ENCODE results near the gene CSTF1.
"Not testable (repeated sequence)": the region's sequence is repeated elsewhere in the genome, so short reads cannot be mapped to it uniquely, and the experiment has no call there.

Gene CSTF1

DNA sequence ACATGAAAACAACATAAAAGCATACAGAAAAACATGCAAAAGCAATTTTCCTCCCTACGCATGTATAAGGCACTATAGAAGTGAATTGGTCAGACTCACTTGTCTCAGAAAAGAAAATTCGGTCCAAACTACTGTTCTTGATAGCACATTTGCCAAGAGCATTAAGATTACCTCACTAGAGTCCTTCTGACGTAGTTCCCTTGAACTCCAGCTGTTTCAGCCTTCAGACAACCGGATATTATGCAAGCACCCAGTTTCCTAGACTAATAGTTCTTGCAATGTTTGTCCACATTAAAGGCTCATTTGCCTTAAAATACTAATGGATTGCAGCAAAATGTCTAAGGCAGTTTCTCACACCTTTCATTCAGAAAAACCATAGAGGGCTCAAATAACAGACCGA, 17.1 kb downstream of the CSTF1 start:
- Histone ChIP-seq H3K36me3 (ENCODE audit: insufficient read depth, low read length) (peaks cover 42% of the 10 kb centered on the region), H3K9ac (ENCODE audit: low read depth, low read length) (no peak overlapping the region), H3K4me1 (ENCODE audit: insufficient read depth, low read length) (no peaks in the 10 kb centered on the region), H3K4me3 (ENCODE audit: low read length) (no peak overlapping the region), H3K9me3 (ENCODE audit: insufficient read depth, low read depth, low read length) (no peaks in the 10 kb centered on the region), H3K27me3 (ENCODE audit: insufficient read depth, low read length) (no peaks in the 10 kb centered on the region), H3K27ac (ENCODE audit: low read depth, low read length) (no peak overlapping the region)
- WGBS = 90% methylated on average over 5 of the region's 5 CpGs

DNA sequence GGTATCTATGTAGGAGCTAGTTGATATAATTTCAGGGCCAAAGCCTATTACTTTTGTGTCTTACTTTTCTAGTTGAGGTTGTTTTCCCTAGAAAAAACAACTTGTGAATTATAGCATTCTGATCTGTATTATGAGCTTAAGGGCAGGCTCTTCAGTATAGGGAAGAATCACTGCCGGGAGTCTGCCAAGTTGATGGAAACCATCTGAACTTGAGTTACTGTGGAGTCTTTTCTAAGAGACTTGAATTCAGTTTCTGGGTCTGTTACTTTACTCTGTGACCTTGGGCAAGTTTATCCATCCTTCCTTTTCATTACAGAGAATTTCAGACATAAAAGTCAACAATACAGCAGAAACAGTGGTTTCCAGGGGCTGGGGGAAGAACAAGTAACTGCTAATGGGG, 17.5 kb downstream of the CSTF1 start:
- Histone ChIP-seq H3K27ac (ENCODE audit: low read depth, low read length) (no peak overlapping the region), H3K36me3 (ENCODE audit: insufficient read depth, low read length) (peaks cover 38% of the 10 kb centered on the region), H3K9ac (ENCODE audit: low read depth, low read length) (no peak overlapping the region), H3K4me3 (ENCODE audit: low read length) (no peak overlapping the region), H3K4me1 (ENCODE audit: insufficient read depth, low read length) (no peaks in the 10 kb centered on the region), H3K9me3 (ENCODE audit: insufficient read depth, low read depth, low read length) (no peaks in the 10 kb centered on the region), H3K27me3 (ENCODE audit: insufficient read depth, low read length) (no peaks in the 10 kb centered on the region)
- WGBS = 91% methylated on average over 1 of the region's 1 CpG

DNA sequence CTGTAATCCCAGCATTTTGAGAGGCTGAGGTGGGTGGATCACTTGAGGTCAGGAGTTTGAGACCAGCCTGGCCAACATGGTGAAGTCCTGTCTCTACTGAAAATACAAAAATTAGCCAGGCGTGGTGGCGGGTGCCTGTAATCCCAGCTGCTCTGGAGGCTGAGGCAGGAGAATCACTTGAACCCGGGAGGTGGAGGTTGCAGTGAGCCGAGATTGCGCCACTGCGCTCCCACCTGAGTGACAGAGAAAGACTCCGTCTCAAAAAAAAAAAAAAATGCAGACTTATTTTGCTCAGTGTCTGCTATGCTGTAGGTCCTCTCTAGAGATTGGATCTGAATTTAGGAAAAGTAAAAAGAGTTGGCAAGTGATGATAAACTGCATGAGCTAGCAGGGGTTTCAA, 18.8 kb downstream of the CSTF1 start:
- not testable (repeated sequence) for H3K9me3 ChIP-seq (ENCODE audit: insufficient read depth, low read depth, low read length); H3K27ac ChIP-seq (ENCODE audit: low read depth, low read length); H3K4me1 ChIP-seq (ENCODE audit: insufficient read depth, low read length); H3K9ac ChIP-seq (ENCODE audit: low read depth, low read length); H3K27me3 ChIP-seq (ENCODE audit: insufficient read depth, low read length); H3K4me3 ChIP-seq (ENCODE audit: low read length)
- 95% methylated on average over 7 of the region's 7 CpGs for WGBS
- peaks cover 25% of the 10 kb centered on the region for H3K36me3 ChIP-seq (ENCODE audit: insufficient read depth, low read length)

DNA sequence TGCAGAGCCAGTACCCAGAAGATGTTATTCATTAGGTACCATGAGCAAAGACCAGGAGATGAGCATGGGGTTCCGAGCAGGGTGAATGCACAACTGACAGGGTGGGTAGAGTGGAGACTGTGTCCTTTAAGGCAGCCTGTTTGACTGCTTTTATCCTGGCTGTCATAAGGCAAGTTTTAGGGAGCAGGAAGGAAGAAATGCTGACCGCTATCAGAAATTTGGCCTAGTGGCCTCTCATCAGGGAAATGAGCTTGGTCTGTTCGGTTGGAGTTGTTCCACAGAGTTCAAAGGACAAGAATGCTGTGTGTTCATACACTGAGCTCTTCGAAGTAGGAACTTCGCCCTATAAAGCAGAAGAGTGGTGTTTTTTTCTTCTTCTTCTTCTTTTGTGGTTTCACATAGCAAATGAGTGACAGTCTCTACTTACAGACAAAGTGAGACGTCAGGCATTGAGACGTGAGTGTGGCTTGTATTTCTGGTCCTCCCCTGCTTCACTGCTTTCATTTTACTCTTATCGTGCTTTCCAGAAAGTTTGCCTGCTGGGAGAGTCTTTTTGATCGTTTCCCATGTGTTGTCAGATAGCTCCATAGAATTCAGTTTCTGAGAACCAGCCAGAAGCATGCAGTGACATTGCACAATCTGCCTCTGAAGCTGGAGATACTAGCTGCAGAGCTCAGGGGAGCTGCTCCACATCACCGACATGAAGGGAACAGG, 19.5 kb downstream of the CSTF1 start, which contains the start of gene CASS4:
Gene CASS4, plus strand, starts transcription at position 502 of the 714 bp plus-strand sequence. Its CDS starts 199 bp downstream, at position 701.
- Histone ChIP-seq H3K4me1 (ENCODE audit: insufficient read depth, low read length) (no peaks in the 10 kb centered on the region), H3K27ac (ENCODE audit: low read depth, low read length) (no peak within 1 kb of the TSS), H3K27me3 (ENCODE audit: insufficient read depth, low read length) (no peaks in the 10 kb centered on the region), H3K9ac (ENCODE audit: low read depth, low read length) (no peak within 1 kb of the TSS), H3K36me3 (ENCODE audit: insufficient read depth, low read length) (peaks cover 19% of the 10 kb centered on the region), H3K4me3 (ENCODE audit: low read length) (no peak within 1 kb of the TSS), H3K9me3 (ENCODE audit: insufficient read depth, low read depth, low read length) (no peaks in the 10 kb centered on the region)
- WGBS = 91% methylated on average over 10 of the region's 10 CpGs

DNA sequence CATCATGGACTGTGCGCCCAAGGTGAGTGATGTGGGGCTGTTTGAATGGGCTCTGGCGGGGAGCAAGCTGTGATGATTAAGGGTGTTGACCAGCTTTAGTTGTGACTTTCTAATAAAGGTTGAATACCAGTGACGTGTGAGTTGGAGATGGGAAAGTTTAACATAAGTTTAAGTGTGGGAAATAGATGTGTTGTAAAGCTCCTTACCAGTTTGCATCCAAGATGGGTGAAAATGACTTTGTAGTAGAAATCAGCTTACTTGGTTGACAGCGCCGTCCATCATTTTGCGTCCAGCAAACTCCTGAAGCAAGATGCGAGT, 20.0 kb downstream of the CSTF1 start:
- no peaks in the 10 kb centered on the region for H3K27me3 ChIP-seq (ENCODE audit: insufficient read depth, low read length)
- 96% methylated on average over 7 of the region's 7 CpGs for WGBS
- H3K36me3 ChIP-seq (ENCODE audit: insufficient read depth, low read length) = peaks cover 14% of the 10 kb centered on the region
- H3K27ac ChIP-seq (ENCODE audit: low read depth, low read length) = no peak overlapping the region
- no peaks in the 10 kb centered on the region for H3K9me3 ChIP-seq (ENCODE audit: insufficient read depth, low read depth, low read length)
- no peak overlapping the region for H3K4me3 ChIP-seq (ENCODE audit: low read length)
- H3K4me1 ChIP-seq (ENCODE audit: insufficient read depth, low read length) = no peaks in the 10 kb centered on the region
- no peak overlapping the region for H3K9ac ChIP-seq (ENCODE audit: low read depth, low read length)

DNA sequence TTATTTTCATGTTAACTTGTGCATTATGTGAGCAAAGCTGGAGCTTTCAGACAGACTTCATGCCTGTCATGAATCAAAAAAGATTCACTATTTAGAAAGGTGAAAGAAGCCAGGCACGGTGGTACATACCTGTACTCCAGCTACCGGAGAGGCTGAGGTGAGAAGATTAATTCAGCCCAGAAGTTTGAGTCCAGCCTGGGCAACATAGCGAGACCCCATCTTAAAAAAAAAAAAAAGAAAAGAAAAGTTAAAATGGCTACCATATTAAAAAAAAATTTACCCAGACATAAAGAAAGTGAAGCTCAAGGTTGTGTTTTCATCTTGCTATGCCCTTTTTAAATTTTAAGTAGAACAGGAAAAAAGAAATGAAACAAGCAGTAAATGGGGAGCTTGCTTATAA, 20.5 kb downstream of the CSTF1 start:
- Histone ChIP-seq H3K4me3 (ENCODE audit: low read length) (no peak overlapping the region), H3K9ac (ENCODE audit: low read depth, low read length) (no peak overlapping the region), H3K36me3 (ENCODE audit: insufficient read depth, low read length) (peaks cover 8% of the 10 kb centered on the region), H3K9me3 (ENCODE audit: insufficient read depth, low read depth, low read length) (no peaks in the 10 kb centered on the region), H3K4me1 (ENCODE audit: insufficient read depth, low read length) (no peaks in the 10 kb centered on the region), H3K27ac (ENCODE audit: low read depth, low read length) (no peak overlapping the region), H3K27me3 (ENCODE audit: insufficient read depth, low read length) (no peaks in the 10 kb centered on the region)
- WGBS = 97% methylated on average over 2 of the region's 3 CpGs

DNA sequence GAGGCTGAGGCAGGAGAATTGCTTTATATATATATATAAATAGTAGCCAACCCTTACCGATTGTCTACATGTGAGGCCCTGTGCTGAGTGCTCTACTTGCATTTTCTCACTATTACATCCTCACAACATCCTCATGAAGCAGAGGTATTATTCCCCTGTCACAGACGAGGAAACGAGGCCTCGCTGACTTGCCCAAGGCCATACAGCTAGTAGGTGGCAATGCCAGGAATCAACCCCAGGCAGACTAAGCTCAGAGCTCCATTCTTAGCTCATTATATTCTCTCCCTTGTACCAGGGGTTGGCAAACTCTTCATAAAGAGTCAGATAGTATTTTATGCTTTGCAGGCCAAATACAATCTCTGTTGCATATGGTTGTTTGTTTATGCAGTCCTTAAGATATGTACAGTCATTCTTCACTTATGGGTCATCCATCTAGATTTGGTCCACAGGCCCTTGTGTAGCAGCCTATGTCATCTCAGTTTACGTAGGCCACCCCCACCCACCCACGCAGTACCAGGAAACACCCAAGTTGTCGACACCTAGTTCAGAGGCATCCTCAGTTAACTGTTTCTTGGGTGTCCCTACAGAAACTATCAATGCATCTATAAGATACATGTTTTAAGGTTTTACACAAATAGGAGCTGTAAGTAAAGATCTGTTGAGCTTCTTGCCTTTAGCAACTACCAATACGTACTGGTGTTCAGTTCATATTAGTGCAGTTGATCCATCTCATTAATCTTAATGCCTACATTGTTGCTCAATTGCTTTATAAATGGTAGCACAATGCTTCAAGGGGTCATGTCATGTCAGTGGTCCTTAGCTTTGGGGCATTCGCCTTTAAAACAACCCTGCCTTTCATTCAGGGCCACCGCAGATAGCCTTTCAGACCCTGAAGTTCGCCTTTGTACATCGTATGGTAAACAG, 22.7 kb downstream of the CSTF1 start:
- no peak overlapping the region for H3K4me3 ChIP-seq (ENCODE audit: low read length)
- no peaks in the 10 kb centered on the region for H3K27me3 ChIP-seq (ENCODE audit: insufficient read depth, low read length)
- H3K27ac ChIP-seq (ENCODE audit: low read depth, low read length) = no peak overlapping the region
- no peaks in the 10 kb centered on the region for H3K36me3 ChIP-seq (ENCODE audit: insufficient read depth, low read length)
- no peaks in the 10 kb centered on the region for H3K4me1 ChIP-seq (ENCODE audit: insufficient read depth, low read length)
- H3K9ac ChIP-seq (ENCODE audit: low read depth, low read length) = no peak overlapping the region
- H3K9me3 ChIP-seq (ENCODE audit: insufficient read depth, low read depth, low read length) = no peaks in the 10 kb centered on the region
- 93% methylated on average over 12 of the region's 12 CpGs for WGBS

DNA sequence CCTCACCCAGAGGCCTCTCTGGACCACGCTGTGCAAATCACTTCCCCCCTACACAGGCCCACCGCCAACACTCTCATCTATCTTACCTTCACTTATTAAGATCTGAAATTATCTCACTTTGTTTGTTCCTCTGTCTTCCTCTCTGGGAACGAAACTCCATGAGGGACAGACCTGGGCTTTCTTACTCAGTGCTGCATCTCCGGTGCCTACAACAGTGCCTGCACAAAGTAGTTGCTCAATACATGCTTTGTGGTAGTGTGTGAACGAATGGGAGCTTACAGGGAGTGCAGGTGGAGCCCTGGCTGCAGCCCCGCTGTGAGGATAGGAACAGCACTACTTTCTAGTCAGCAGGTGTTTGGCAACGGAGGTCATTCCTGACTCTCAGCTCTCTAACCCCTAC, 25.0 kb downstream of the CSTF1 start:
- 89% methylated on average over 7 of the region's 7 CpGs for WGBS
- Histone ChIP-seq H3K9ac (ENCODE audit: low read depth, low read length) (no peak overlapping the region), H3K9me3 (ENCODE audit: insufficient read depth, low read depth, low read length) (no peaks in the 10 kb centered on the region), H3K36me3 (ENCODE audit: insufficient read depth, low read length) (no peaks in the 10 kb centered on the region), H3K4me3 (ENCODE audit: low read length) (no peak overlapping the region), H3K27me3 (ENCODE audit: insufficient read depth, low read length) (peaks cover 15% of the 10 kb centered on the region), H3K27ac (ENCODE audit: low read depth, low read length) (no peak overlapping the region), H3K4me1 (ENCODE audit: insufficient read depth, low read length) (peaks cover 4% of the 10 kb centered on the region; the same call in 1 of the 2 replicates)

GRCh38 chr20:56417911-56418310, 25.5 kb downstream of the CSTF1 start:
- no peaks in the 10 kb centered on the region for H3K9me3 ChIP-seq (ENCODE audit: insufficient read depth, low read depth, low read length)
- 91% methylated on average over 4 of the region's 4 CpGs for WGBS
- peaks cover 8% of the 10 kb centered on the region for H3K4me1 ChIP-seq (ENCODE audit: insufficient read depth, low read length)
- no peak overlapping the region for H3K27ac ChIP-seq (ENCODE audit: low read depth, low read length)
- no peaks in the 10 kb centered on the region for H3K36me3 ChIP-seq (ENCODE audit: insufficient read depth, low read length)
- no peak overlapping the region for H3K4me3 ChIP-seq (ENCODE audit: low read length)
- peaks cover 20% of the 10 kb centered on the region for H3K27me3 ChIP-seq (ENCODE audit: insufficient read depth, low read length)
- H3K9ac ChIP-seq (ENCODE audit: low read depth, low read length) = no peak overlapping the region

- H3K4me1 ChIP-seq (ENCODE audit: insufficient read depth, low read length) = peaks cover 8% of the 10 kb centered on the region
- no peaks in the 10 kb centered on the region for H3K36me3 ChIP-seq (ENCODE audit: insufficient read depth, low read length)
- no peak overlapping the region for H3K27ac ChIP-seq (ENCODE audit: low read depth, low read length)
- no peak overlapping the region for H3K9ac ChIP-seq (ENCODE audit: low read depth, low read length)
- 93% methylated on average over 11 of the region's 11 CpGs for WGBS
- peaks cover 23% of the 10 kb centered on the region for H3K27me3 ChIP-seq (ENCODE audit: insufficient read depth, low read length)
- H3K4me3 ChIP-seq (ENCODE audit: low read length) = no peak overlapping the region
- no peaks in the 10 kb centered on the region for H3K9me3 ChIP-seq (ENCODE audit: insufficient read depth, low read depth, low read length)
These were observed 26.0 kb downstream of the CSTF1 start for GRCh38 chr20:56418385-56418861.

- H3K9me3 ChIP-seq (ENCODE audit: insufficient read depth, low read depth, low read length) = no peaks in the 10 kb centered on the region
- H3K27ac ChIP-seq (ENCODE audit: low read depth, low read length) = no peak overlapping the region
- H3K36me3 ChIP-seq (ENCODE audit: insufficient read depth, low read length) = no peaks in the 10 kb centered on the region
- H3K27me3 ChIP-seq (ENCODE audit: insufficient read depth, low read length) = peaks cover 28% of the 10 kb centered on the region
- H3K9ac ChIP-seq (ENCODE audit: low read depth, low read length) = no peak overlapping the region
- H3K4me3 ChIP-seq (ENCODE audit: low read length) = no peak overlapping the region
- 100% methylated on average over 1 of the region's 2 CpGs for WGBS
- H3K4me1 ChIP-seq (ENCODE audit: insufficient read depth, low read length) = peaks cover 8% of the 10 kb centered on the region
These were observed 27.6 kb downstream of the CSTF1 start for GRCh38 chr20:56420028-56420427.

Data from HUES64 (cell line).